ENCODE data around the gene TBC1D10A. TPM values are rescaled to one million over a fixed set of nuclear protein-coding genes. Genes with fewer than 3 reads are reported as not detected.
"Not testable (repeated sequence)": the region's sequence is repeated elsewhere in the genome, so short reads cannot be mapped to it uniquely, and the experiment has no call there.

Gene TBC1D10A
- total RNA-seq, 3 donors from 2014 or later = 29.7 to 41.4 (median 32.2) TPM

DNA sequence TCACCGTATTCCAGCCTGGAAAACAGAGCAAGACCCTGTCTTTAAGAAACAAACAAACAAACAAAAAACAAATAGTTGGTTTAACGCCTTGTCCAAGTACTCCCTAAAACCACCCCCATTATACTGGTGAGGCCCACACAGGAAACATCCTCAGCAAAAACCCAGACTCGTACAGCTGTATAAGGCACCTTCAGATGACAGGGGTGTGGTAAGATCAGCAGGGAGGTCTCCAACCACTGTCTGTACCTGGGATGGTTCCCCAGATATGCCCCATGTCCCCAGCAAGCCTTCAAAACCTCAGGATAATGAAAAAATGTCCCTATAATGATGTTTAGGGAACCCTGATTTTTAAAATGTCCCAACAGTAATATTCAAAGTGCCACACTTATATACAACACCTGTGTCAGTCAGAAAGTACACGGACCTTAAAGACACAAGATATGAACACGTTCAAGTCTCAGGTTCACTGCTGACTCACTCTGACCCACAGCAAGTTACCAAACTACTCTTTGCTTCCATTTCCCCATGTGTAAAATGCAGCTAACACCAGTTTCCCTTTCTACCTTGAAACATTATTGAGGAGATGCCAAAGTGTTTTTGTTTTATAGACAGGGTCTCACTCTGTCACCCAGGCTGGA is 20.6 kb upstream of the TBC1D10A start:
- no peaks in the 10 kb centered on the region for H3K9me3 ChIP-seq
- H3K36me3 ChIP-seq (ENCODE audit: low read depth) = peaks cover 33% of the 10 kb centered on the region
- no peak for DNase-seq
- no peak overlapping the region for H3K4me3 ChIP-seq
- H3K4me1 ChIP-seq (ENCODE audit: low read depth) = no peaks in the 10 kb centered on the region
- no peak for ATAC-seq
- intact Hi-C loops (cut with DNase I, micrococcal nuclease) = loop anchor here in 1 of 2 donors (10.0 kb wide), 1 partner anchor 63 kb away; the partner anchor contains the start of gene CASTOR1
- TF ChIP-seq CTCF (IDR thresholded peaks at IDR 0.05) = no peak

DNA sequence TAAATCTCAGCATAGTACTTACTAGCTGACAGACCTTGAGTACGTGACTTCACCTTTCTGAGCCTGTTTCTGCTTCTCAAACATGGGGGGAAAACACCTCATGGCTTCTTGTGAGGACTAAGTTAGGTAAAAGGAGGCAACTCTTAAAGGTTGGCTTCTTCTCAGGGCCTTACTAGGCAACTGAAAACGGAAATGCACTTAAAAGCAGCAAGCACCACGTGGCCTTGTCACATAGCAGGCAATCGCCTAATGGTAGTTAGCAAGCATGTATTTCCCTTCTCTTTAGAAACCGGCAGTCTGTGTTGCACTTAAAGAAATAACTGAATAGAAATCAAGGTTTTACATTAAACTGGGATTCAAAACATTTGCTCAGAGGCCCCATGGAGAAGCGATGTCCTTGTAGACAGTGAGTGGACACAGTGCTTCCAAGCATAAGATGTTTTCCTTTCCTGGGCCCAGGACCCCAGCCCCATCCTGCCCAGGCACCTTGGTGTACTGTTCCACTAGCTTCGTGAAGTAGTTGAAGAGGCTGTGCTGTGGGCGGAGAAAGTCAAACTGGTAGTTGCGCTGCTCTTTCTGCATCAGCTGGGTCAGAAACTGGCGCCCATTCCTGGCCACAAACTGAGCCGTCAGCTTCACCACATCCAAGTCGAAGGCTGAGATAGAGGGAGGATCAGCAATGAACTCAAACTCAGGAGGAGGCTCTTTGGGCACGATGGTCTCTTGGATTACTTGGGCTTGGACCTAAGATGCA is 17.9 kb upstream of the TBC1D10A start:
- intact Hi-C loops (cut with DNase I, micrococcal nuclease) = loop anchor here in 1 of 2 donors (10.0 kb wide), 1 partner anchor 60 kb away; the partner anchor contains the start of gene CASTOR1
- H3K36me3 ChIP-seq (ENCODE audit: low read depth) = peaks cover 46% of the 10 kb centered on the region
- no peak overlapping the region for H3K4me3 ChIP-seq
- no peak for ATAC-seq
- no peaks in the 10 kb centered on the region for H3K4me1 ChIP-seq (ENCODE audit: low read depth)
- H3K9me3 ChIP-seq = no peaks in the 10 kb centered on the region
- no peak for TF ChIP-seq CTCF (IDR thresholded peaks at IDR 0.05)
- no peak for DNase-seq

DNA sequence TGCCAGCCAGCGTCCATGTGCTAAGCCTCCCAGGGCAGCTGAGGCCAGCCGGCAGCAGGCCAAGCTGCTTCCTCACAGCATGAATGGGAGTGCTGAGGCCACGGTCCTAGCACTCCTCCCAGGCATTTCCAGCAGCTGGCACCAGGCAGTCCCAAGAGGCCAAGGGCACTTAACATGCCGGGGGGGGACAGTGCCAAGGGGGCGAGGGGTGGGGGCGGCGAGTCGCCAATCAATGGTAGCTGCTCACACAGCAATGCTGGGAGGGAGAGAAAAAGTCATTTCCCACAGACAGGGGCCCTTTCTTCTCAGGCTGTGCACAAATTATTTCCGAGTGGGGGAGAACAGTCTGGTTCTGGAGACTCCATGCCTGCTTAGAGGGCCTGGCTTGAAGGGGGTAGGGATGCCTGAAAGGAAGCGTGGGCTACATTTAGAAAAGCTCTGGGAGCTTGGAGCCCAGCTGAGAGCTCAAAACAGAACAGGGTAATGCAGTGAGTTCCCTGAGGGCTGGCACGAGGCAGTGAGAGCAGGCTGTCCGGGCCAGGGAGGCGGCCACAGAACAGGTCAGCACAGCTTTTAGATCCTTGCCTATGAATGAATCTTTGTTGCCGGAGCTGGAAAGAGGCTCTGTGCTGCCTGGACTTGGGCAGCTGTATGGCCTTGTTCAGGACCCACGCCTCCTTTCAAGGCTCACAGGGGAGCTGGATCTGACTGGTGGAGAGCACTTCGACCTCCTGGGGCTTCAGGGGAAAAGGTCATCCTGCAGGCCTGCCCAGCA is 14.4 kb upstream of the TBC1D10A start:
- ATAC-seq = peak; percentile 8
- no peak for DNase-seq
- peaks cover 67% of the 10 kb centered on the region for H3K36me3 ChIP-seq (ENCODE audit: low read depth)
- TF ChIP-seq CTCF (IDR thresholded peaks at IDR 0.05) = no peak
- no peaks in the 10 kb centered on the region for H3K9me3 ChIP-seq
- intact Hi-C loops (cut with DNase I, micrococcal nuclease) = loop anchor here in 1 of 2 donors (10.0 kb wide), 1 partner anchor 56 kb away; the partner anchor contains the start of gene CASTOR1
- no peak overlapping the region for H3K4me3 ChIP-seq
- no peaks in the 10 kb centered on the region for H3K4me1 ChIP-seq (ENCODE audit: low read depth)

- Histone ChIP-seq H3K36me3 (ENCODE audit: low read depth) (peaks cover 59% of the 10 kb centered on the region), H3K4me1 (ENCODE audit: low read depth) (peaks cover 4% of the 10 kb centered on the region), H3K9me3 (no peaks in the 10 kb centered on the region), H3K4me3 (no peak overlapping the region)
- no peak for TF ChIP-seq CTCF (IDR thresholded peaks at IDR 0.05)
- intact Hi-C loops (cut with DNase I, micrococcal nuclease) = no loop called here
- ATAC-seq = no peak
- no peak for DNase-seq
These were observed 12.1 kb upstream of the TBC1D10A start for GRCh38 chr22:30338802-30339201.

- H3K4me3 ChIP-seq; intact Hi-C loops (cut with DNase I, micrococcal nuclease); DNase-seq; H3K4me1 ChIP-seq (ENCODE audit: low read depth); ATAC-seq; H3K9me3 ChIP-seq: not testable (repeated sequence)
- peaks cover 56% of the 10 kb centered on the region for H3K36me3 ChIP-seq (ENCODE audit: low read depth)
These were observed 11.6 kb upstream of the TBC1D10A start for GRCh38 chr22:30338341-30338740.

- peaks cover 17% of the 10 kb centered on the region for H3K4me1 ChIP-seq (ENCODE audit: low read depth)
- TF ChIP-seq CTCF (IDR thresholded peaks at IDR 0.05) = no peak
- DNase-seq (no peak), ATAC-seq (no peak)
- intact Hi-C loops (cut with DNase I, micrococcal nuclease) = no loop called here
- peaks cover 47% of the 10 kb centered on the region for H3K36me3 ChIP-seq (ENCODE audit: low read depth)
- no peak overlapping the region for H3K4me3 ChIP-seq
- no peaks in the 10 kb centered on the region for H3K9me3 ChIP-seq
These were observed 10.7 kb upstream of the TBC1D10A start for GRCh38 chr22:30337461-30337778.
